DMS79 treated with DMSO at 0.1 percent for 48 hours (cell line): ENCODE results near the gene KDM2B.

Experiments used
- DNase-seq: peaks from one replicate; lab custom pipeline; 2025; lab: John Stamatoyannopoulos, UW

KDM2B gene

DNA sequence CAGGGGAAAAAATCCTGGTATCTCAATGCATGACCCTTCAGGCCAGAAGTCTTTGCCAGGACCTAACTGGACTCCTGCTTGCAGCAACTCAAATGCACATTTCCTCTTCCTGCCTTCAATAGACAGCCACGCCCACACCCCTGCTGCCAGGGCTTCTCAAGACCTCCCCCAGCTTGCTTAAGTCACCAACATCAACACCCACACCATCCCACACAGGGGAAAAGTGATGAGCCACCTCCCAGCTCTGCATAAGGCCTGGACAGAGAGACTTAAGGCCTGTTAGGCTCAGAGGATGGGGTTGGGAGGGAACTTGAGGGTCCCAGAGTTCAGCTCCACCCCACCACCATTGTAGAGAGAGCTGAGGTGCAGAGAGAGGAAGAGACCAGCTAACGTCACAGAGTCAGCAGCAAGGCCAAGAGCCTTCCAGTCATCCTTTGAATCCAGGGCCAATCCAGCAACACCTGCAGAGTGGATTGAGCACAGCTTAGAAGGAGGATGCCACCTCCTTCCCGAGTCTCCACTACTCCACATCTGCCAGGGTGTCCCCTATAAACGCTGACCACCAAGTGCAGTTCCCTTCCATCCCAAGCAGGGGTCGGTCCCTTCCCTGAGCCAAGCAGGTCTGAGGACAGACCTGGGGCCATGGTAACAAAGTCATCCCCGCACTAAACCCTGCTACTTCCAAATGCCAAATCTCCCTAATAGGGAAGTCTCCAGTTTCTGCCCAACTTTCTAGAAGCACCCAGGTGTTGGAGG is 50.0 kb downstream of the KDM2B start:
- DNase-seq: no peak

DNA sequence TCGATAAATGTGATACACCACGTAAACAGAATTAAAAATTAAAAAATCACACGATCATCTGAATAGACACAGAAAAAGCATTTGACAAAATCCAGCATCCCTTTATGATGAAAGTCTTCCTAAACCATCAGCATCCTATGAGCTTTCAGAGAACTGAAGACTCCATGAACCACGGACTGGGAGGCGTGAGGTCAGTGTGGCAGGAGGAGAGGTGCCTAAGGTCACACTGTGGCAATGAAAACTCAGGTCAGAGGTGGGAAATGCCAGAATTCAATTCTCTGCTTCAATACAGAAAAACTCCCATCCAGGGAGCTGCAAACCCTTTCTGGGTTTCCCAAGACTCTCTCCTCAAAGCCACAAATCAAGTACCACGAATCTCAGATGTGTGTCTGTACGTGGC is 51.6 kb downstream of the KDM2B start:
- DNase-seq: no peak

DNA sequence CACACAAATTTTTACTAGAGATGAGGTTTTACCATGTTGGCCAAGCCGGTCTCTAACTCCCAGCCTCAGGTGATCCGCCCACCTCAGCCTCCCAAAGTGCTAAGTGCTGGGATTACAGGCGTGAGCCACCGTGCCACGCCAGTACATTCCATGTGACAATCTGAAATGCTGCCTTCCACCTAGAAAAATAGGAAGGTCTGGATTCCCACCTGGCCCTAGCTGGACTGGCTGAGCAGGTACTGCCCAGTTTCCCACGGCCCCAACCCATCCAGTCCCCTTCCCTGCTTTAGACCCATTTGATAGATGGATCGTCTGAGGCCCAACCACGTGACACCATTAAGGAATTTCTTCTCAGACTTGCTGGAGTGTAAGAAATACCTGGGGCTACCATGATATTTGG is 55.4 kb downstream of the KDM2B start:
- no peak for DNase-seq

- DNase-seq: no peak
These were observed 56.5 kb downstream of the KDM2B start for GRCh38 chr12:121524196-121524916.

GRCh38 chr12:121523741-121524140 is 57.1 kb downstream of the KDM2B start:
- no peak for DNase-seq

DNA sequence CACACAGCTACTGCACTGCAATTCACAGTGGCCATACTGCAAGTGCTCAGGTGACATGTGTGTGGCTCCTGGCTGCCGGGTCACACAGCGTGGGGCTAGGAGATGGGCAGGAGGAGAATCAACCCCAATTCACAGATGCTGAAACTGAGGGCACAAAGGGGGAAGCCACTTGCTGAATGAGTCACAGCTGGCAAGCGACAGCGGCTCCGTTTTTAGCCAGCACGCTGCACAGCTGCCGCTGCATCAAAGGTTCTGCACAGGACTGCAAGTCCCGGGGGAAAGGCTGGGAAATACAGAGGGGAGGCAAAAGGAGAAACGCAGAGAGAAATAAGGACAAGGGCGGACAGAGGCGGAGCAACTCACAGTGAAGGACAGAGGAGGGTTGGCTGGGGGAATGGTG is 57.9 kb downstream of the KDM2B start:
- no peak for DNase-seq

DNA sequence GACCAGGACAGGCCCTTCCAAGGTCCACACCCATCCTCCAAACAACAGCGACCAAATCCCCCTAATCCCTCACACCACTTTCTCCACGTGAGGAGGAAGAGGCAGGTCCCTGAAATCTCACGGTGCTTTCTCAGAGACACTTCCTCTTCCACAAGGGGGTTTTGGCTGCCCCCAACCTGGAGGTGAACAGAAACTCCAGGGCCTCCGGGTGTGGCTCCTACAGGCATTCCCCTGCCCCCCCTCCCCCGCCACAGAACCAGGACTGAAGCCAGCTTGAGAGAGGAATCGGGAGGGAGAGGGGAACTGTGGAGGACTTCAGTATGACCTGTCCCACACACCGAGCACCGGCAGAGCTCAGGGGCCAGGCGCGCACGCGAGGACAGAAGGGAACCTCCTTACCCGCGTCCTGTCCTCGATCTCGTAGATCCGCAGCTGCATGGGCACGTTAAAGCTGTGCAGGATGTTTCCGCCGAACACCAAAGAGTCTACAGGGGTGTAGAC is 60.2 kb downstream of the KDM2B start:
- DNase-seq: no peak

DNA sequence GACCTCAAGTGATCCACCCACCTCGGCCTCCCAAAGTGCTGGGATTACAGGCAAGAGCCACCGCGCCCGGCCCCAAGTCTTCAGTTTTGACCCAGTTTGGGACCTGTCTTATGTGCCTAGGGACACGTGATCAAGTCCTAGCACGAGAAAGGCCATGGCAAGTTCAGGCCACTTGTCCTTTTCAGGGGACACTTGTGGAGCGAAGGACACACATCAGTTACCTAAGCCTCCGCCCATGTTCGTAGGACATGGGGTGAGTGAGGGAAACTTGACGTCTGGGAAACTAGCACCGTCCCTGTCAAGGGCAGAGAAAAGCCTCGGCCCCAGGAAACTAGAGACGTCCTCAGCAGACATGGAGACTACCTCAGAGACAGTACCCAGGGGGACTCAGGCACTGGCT is 60.7 kb downstream of the KDM2B start:
- DNase-seq: no peak

- DNase-seq: no peak
These were observed 61.6 kb downstream of the KDM2B start for GRCh38 chr12:121519227-121519626.

GRCh38 chr12:121518656-121519055 is 62.2 kb downstream of the KDM2B start:
- no peak for DNase-seq

DNA sequence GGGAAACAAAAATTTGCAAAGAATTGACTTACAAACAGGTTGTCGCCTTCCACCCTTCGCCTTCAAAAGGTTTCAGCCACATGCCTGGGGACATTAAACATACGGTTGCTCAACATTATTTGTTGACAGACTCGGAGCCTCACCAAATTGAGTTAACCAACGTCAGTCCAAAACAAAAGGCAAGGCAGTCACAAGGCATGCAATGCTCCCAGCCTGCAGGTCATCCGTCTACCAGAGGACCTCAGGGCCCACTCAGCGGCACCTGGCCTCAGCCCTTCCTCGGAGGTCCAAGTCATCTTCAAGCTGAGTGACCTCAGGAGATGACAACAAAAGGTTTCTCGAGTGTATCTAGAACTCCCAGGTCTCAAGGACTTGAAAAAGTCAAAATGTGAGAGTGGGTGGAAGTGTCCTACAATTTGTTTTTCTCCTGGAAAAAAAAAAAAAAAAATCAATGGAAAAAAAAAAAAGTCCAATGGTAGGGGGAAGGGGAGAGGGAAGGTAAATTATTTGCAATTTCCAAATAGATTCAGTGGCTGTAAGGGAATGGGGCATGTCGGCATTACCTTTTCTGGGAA is 64.3 kb downstream of the KDM2B start:
- no peak for DNase-seq

DNA sequence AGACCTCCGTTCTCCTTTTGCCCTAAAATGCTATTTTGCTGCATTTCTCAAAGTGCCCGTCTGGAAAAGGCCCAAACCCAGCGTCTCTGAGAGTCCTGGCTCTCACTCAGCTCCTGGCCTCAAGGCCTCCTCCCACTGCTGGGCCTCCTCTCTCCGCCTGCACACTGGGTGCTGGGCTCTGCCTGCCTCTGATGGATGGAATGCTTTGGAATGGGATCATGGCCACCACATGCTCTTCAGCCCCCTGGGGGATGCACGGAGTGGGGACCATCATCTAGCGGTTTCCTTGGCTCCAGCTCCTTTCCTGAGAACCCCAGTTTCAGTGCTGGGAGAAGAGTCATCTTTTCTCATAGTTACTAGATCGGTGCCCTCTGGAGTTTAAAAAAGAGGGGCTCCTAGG is 65.2 kb downstream of the KDM2B start:
- no peak for DNase-seq

DNA sequence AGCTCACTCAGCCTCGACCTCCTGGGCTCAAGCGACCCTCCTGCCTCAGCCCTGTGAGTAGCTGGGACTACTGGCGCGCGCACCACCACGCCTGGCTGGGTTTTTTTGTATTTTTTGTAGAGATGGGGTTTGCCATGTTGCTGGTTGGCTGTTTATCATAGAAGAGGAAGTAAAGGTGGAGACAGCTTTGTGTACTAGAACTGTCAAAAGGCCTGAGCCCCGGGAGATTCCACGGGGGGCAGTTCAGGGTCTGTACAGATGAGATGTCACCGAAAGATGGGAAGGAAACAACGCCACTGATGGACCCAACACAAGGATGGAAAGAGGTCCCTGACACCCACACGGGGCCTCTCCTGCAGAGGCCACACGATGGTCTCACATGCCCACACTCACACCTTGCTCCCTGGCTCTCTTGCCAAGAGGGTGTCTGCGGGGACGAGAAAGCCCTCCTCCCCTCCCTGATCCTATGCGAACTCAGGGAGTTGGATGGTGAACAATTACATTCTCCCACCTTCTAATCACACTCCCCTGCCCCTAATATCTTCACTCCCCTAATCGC is 66.6 kb downstream of the KDM2B start:
- no peak for DNase-seq

- DNase-seq: no peak
These were observed 67.2 kb downstream of the KDM2B start for GRCh38 chr12:121513464-121514183.

- no peak for DNase-seq
These were observed 68.3 kb downstream of the KDM2B start for GRCh38 chr12:121512561-121512960.

DNA sequence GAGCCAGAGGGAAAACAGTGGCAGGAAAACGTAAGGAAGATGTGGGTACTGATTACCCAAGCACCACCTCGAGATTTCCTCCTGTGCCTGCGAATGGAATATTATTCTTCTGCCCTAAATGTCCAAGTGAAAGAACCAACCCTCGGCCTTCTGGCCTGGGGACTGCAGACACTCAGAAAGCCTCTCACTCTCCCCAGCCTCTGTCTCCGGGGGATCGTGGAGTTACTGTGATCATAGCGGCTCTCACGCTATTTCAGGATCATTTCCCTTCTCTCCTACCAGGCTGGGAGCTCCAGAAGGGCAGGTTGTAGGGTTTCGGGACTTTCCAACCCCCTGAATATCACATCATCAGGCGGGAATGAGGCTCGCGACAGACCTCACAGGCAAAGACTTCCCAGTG is 68.9 kb downstream of the KDM2B start:
- no peak for DNase-seq

DNA sequence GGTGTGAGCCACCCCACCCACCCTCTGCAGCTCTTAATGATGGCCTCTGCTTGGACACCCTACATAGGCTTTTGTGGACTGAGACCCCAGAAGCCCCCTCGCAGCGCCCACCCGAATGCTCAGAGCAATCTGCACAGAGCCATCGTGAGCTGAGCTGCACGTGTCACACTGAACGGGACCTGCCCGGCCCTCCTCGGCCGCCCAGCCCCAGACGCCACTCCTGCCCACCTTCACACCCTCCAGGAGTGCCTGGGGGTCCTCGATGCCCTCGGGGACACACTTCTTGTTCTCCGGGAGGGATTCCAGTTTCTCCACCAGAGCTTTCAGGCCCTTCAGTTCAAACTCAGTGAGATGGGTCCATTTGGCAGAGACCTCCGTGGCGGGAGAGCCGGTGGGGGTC is 71.5 kb downstream of the KDM2B start:
- DNase-seq: no peak

- DNase-seq: no peak
These were observed 72.3 kb downstream of the KDM2B start for GRCh38 chr12:121508533-121508932.

DNA sequence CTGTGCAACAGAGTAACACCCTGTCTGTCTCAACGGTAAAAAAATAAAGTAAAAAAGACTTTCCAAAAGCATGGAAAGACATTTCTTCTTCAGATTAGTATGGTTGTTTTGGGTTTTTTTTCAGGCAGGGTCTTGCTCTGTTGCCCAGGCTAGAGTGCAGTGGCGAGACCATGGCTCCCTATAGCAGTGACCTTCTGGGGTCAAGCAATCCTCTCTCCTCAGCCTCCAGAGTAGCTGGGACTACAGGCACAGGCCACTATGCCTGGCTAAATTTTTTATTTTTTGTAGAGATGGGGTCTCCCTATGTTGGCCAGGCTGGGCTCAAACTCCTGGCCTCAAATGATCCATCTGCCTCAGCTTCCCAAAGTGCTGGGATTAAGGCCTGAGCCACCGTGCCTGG is 72.8 kb downstream of the KDM2B start:
- DNase-seq: no peak

DNA sequence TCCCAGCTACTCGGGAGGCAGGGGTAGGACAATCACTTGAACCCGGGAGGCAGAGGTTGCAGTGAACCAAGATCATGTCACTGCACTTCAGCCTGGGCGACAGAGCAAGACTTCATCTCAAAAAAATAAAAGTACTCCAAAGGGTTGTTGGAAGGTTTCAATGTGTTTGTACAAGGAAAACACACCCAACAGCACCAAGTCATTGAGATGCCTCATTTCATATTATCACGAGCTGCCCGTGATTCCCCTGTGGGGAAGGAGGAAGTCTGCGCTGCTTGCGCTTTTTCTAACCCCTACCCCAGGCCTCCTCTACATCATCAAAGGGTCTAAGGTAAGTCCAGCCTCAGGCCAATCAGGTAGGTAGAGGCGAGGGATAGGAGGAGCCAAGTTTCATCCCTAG is 73.6 kb downstream of the KDM2B start:
- DNase-seq: no peak

GRCh38 chr12:121505513-121505912 is 75.3 kb downstream of the KDM2B start:
- DNase-seq: no peak

DNA sequence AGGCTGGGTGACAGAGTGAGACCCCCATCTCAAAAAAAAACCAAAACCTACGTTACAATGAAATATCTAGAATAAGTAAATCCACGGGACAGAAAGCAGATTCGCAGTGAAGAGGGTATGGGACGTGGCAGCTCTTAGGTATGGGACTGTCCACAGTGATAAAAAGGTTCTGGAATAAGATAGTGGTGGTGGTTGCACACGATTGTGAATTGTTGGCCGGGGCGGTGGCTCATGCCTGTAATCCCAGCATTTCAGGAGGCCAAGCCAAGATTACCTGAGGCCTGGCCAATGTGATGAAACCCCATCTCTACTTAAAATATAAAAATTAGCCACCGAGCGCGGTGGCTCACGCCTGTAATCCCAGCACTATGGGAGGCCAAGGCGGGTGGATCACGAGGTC is 76.3 kb downstream of the KDM2B start:
- DNase-seq: no peak
